Mesothelial cell of epicardium (in vitro differentiated cells): ENCODE results near the gene COA5. TPM values are rescaled to one million over a fixed set of nuclear protein-coding genes. Genes with fewer than 3 reads are reported as not detected.

Source experiments
- DNase-seq, 2 experiments: peaks; one replicate each; pipeline ENCODE4 v3.0.0; 2021; ENCODE audit warnings: low spot score in 2 of 2; ENCODE audit not compliant: unreplicated experiment in 2 of 2
- H3K27ac Mint-ChIP-seq: 2 replicates; pipeline ENCODE4 v1.8.0; 2021; ENCODE audit warnings: mixed read lengths
- H3K27me3 Mint-ChIP-seq: 2 replicates; pipeline ENCODE4 v1.8.0; 2021; ENCODE audit warnings: low read depth, mixed read lengths
- H3K36me3 Mint-ChIP-seq: 2 replicates; pipeline ENCODE4 v1.8.0; 2021; ENCODE audit warnings: mixed read lengths
- H3K4me1 Mint-ChIP-seq: 2 replicates; pipeline ENCODE4 v1.8.0; 2021; ENCODE audit warnings: mixed read lengths
- H3K4me3 Mint-ChIP-seq: 2 replicates; pipeline ENCODE4 v1.8.0; 2021; ENCODE audit warnings: mild to moderate bottlenecking, moderate library complexity, mixed read lengths
- H3K9me3 Mint-ChIP-seq: 2 replicates; pipeline ENCODE4 v1.8.0; 2021; ENCODE audit warnings: mixed read lengths
- CTCF ChIP-seq: fragments of 200-600 bp; sonication (generic); IDR thresholded peaks from one replicate; pipeline ENCODE4 v1.5.0; 2021; ENCODE audit warnings: antibody characterized with exemption; ENCODE audit not compliant: unreplicated experiment
- total RNA-seq: library from RNA; stranded (reverse); gene quantifications from 3 replicates; pipeline ENCODE4 v1.2.1, GENCODE V29; 2021

COA5 gene
- total RNA-seq, 1 donor from 2014 or later: 41.8 TPM

GRCh38 chr2:98555696-98556095 is 52.6 kb downstream of the COA5 start:
- peaks cover 30% of the 10 kb centered on the region for H3K36me3 Mint-ChIP-seq
- H3K9me3 Mint-ChIP-seq: no peaks in the 10 kb centered on the region
- no peak for TF ChIP-seq CTCF
- no peaks in the 10 kb centered on the region for H3K27me3 Mint-ChIP-seq
- H3K4me1 Mint-ChIP-seq: no peaks in the 10 kb centered on the region
- DNase-seq: no peak
- no peak overlapping the region for H3K27ac Mint-ChIP-seq
- no peak overlapping the region for H3K4me3 Mint-ChIP-seq

GRCh38 chr2:98554116-98554861 is 54.0 kb downstream of the COA5 start:
- DNase-seq: no peak
- no peaks in the 10 kb centered on the region for H3K9me3 Mint-ChIP-seq
- H3K4me3 Mint-ChIP-seq: no peak overlapping the region
- no peak overlapping the region for H3K27ac Mint-ChIP-seq
- H3K27me3 Mint-ChIP-seq: no peaks in the 10 kb centered on the region
- no peak for TF ChIP-seq CTCF
- H3K36me3 Mint-ChIP-seq: peaks cover 26% of the 10 kb centered on the region
- no peaks in the 10 kb centered on the region for H3K4me1 Mint-ChIP-seq

GRCh38 chr2:98552499-98553179 is 55.7 kb downstream of the COA5 start:
- Mint-ChIP-seq H3K27ac (no peak overlapping the region), H3K9me3 (no peaks in the 10 kb centered on the region), H3K36me3 (peaks cover 22% of the 10 kb centered on the region), H3K27me3 (no peaks in the 10 kb centered on the region), H3K4me3 (no peak overlapping the region), H3K4me1 (no peaks in the 10 kb centered on the region)
- TF ChIP-seq CTCF: no peak
- no peak for DNase-seq

- no peaks in the 10 kb centered on the region for H3K4me1 Mint-ChIP-seq
- H3K9me3 Mint-ChIP-seq: no peaks in the 10 kb centered on the region
- H3K27ac Mint-ChIP-seq: no peak overlapping the region
- TF ChIP-seq CTCF: no peak
- H3K36me3 Mint-ChIP-seq: peaks cover 22% of the 10 kb centered on the region
- no peak for DNase-seq
- no peaks in the 10 kb centered on the region for H3K27me3 Mint-ChIP-seq
- H3K4me3 Mint-ChIP-seq: no peak overlapping the region
Observed at GRCh38 chr2:98551316-98551715, 57.0 kb downstream of the COA5 start.

GRCh38 chr2:98550165-98550564 is 58.1 kb downstream of the COA5 start:
- Mint-ChIP-seq H3K27ac (no peak overlapping the region), H3K4me3 (no peak overlapping the region), H3K4me1 (no peaks in the 10 kb centered on the region), H3K27me3 (no peaks in the 10 kb centered on the region), H3K36me3 (peaks cover 17% of the 10 kb centered on the region), H3K9me3 (no peaks in the 10 kb centered on the region)
- DNase-seq: no peak
- no peak for TF ChIP-seq CTCF

Other genes with a start within 250 kb of the COA5 start
- gene INPP4A, start 163.7 kb downstream of the COA5 start, total RNA-seq: 37.3 to 40.7 TPM (median 37.3 TPM) in 3 replicates
- gene UNC50, start 77 bp upstream of the COA5 start, total RNA-seq: 43.9 to 45.0 TPM (median 44.6 TPM) in 3 replicates
- gene MGAT4A, start 122.6 kb upstream of the COA5 start, total RNA-seq: 15.0 to 16.7 TPM (median 16.7 TPM) in 3 replicates